Mesothelial cell of epicardium (in vitro differentiated cells): ENCODE measurements around the gene COL23A1. TPM values are rescaled to one million over a fixed set of nuclear protein-coding genes. Genes with fewer than 3 reads are reported as not detected.

Experiments
- DNase-seq, 2 experiments: peaks; one replicate each; pipeline ENCODE4 v3.0.0; 2021; ENCODE audit warnings: low spot score in 2 of 2; ENCODE audit not compliant: unreplicated experiment in 2 of 2
- H3K27ac Mint-ChIP-seq: 2 replicates; pipeline ENCODE4 v1.8.0; 2021; ENCODE audit warnings: mixed read lengths
- H3K27me3 Mint-ChIP-seq: 2 replicates; pipeline ENCODE4 v1.8.0; 2021; ENCODE audit warnings: low read depth, mixed read lengths
- H3K36me3 Mint-ChIP-seq: 2 replicates; pipeline ENCODE4 v1.8.0; 2021; ENCODE audit warnings: mixed read lengths
- H3K4me1 Mint-ChIP-seq: 2 replicates; pipeline ENCODE4 v1.8.0; 2021; ENCODE audit warnings: mixed read lengths
- H3K4me3 Mint-ChIP-seq: 2 replicates; pipeline ENCODE4 v1.8.0; 2021; ENCODE audit warnings: mild to moderate bottlenecking, moderate library complexity, mixed read lengths
- H3K9me3 Mint-ChIP-seq: 2 replicates; pipeline ENCODE4 v1.8.0; 2021; ENCODE audit warnings: mixed read lengths
- CTCF ChIP-seq: fragments of 200-600 bp; sonication (generic); IDR thresholded peaks from one replicate; pipeline ENCODE4 v1.5.0; 2021; ENCODE audit warnings: antibody characterized with exemption; ENCODE audit not compliant: unreplicated experiment
- total RNA-seq: library from RNA; stranded (reverse); gene quantifications from 3 replicates; pipeline ENCODE4 v1.2.1, GENCODE V29; 2021

Gene COL23A1
- total RNA-seq, 1 donor from 2014 or later = 13.6 TPM

GRCh38 chr5:178462076-178462475 is 128.1 kb downstream of the COL23A1 start:
- no peak overlapping the region for H3K27ac Mint-ChIP-seq
- H3K4me1 Mint-ChIP-seq = peaks cover 21% of the 10 kb centered on the region

DNA sequence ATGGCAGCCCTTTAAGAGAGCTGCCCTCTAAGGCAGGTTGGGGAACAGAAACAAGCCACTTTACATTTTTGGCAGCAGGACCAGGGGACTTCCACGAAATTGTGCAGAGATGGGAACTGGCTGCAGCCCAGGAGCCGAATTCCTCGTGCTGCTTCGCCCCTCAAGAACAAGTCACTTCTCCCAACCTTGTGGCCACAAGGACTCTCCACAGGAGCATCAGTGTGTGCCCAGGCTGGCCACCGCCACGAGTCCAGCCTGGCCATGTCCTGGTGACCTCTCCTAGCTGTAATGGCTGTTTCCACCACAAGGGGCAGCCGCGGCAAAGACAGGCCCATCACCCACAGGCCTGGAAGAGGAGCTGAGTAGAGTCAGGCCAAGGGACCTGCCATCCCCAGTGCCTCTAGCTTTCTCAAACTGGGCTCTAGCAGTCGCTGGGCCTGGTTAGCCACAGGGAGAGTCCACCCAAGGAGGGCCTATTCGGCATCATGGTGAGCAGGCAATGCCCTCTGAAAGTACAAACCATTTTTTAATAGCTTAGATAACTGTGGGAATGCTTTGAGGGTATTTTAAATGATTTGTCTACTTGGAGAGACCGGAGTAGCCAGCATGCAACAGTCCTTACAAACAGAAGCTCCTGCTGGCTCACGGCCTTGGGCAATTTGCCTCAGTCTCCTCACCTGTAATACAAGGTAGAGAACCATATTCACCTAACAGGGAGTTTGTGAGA is 129.0 kb downstream of the COL23A1 start:
- peak in 1 of 2 experiments; percentile 70 for DNase-seq
- Mint-ChIP-seq H3K4me1 (peaks cover 21% of the 10 kb centered on the region), H3K9me3 (no peaks in the 10 kb centered on the region), H3K4me3 (no peak overlapping the region), H3K27me3 (no peaks in the 10 kb centered on the region), H3K36me3 (no peaks in the 10 kb centered on the region), H3K27ac (no peak overlapping the region)
- peak; percentile 81 for TF ChIP-seq CTCF

More at GRCh38 chr5:178462076-178462475, 128.1 kb downstream of the COL23A1 start:
- Mint-ChIP-seq H3K4me3 (no peak overlapping the region), H3K27me3 (no peaks in the 10 kb centered on the region), H3K9me3 (no peaks in the 10 kb centered on the region), H3K36me3 (no peaks in the 10 kb centered on the region)
- TF ChIP-seq CTCF = no peak
- no peak for DNase-seq

DNA sequence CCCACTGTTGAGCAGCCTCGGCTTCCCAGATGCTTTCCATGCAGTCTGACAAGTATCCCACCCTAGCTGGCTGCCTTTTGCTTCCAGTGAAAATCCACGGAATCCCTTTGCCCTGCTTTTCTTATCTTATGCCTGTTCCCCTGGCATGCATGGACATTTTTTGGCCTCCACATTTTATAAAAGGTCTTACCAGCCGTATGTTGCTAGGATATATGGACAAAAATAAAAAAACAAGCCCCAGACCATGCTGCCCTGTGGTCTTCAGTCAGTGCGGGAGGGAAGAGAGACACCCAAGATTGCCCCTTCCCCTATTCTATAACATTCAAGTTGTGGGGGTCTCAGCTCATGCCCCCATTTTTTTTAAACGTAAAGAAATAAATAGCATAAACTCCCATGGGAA is 129.6 kb downstream of the COL23A1 start:
- Mint-ChIP-seq H3K9me3 (no peaks in the 10 kb centered on the region), H3K27me3 (no peaks in the 10 kb centered on the region), H3K4me3 (no peak overlapping the region), H3K4me1 (peaks cover 21% of the 10 kb centered on the region), H3K27ac (no peak overlapping the region), H3K36me3 (no peaks in the 10 kb centered on the region)
- no peak for TF ChIP-seq CTCF
- no peak for DNase-seq

- no peaks in the 10 kb centered on the region for H3K27me3 Mint-ChIP-seq
- no peaks in the 10 kb centered on the region for H3K9me3 Mint-ChIP-seq
- no peak overlapping the region for H3K4me3 Mint-ChIP-seq
- DNase-seq = peak in 1 of 2 experiments; percentile 27
- H3K27ac Mint-ChIP-seq = no peak overlapping the region
- peaks cover 21% of the 10 kb centered on the region for H3K4me1 Mint-ChIP-seq
- no peak for TF ChIP-seq CTCF
- H3K36me3 Mint-ChIP-seq = no peaks in the 10 kb centered on the region
These were observed 130.0 kb downstream of the COL23A1 start for GRCh38 chr5:178460174-178460573.

- no peaks in the 10 kb centered on the region for H3K36me3 Mint-ChIP-seq
- peak in 1 of 2 experiments; percentile 10 for DNase-seq
- H3K27me3 Mint-ChIP-seq = no peaks in the 10 kb centered on the region
- H3K4me3 Mint-ChIP-seq = no peak overlapping the region
- peaks cover 16% of the 10 kb centered on the region for H3K4me1 Mint-ChIP-seq
- no peak overlapping the region for H3K27ac Mint-ChIP-seq
- no peak for TF ChIP-seq CTCF
- H3K9me3 Mint-ChIP-seq = no peaks in the 10 kb centered on the region
These were observed 132.1 kb downstream of the COL23A1 start for GRCh38 chr5:178458140-178458539.
